Subcutaneous adipose tissue (tissue), 4 donors: ENCODE data around the gene SIPA1. TPM values are rescaled to one million over a fixed set of nuclear protein-coding genes. Genes with fewer than 3 reads are reported as not detected.

ENCODE experiments used
- small RNA-seq: library from RNA; depleted of rRNA; stranded (forward); fragments of <200 nt; gene quantifications from one replicate; pipeline ENCODE3, GENCODE V24; 2016
- total RNA-seq, 4 donors: library from RNA; depleted of rRNA; stranded (reverse); fragments of >200 nt; gene quantifications; one replicate each; pipeline ENCODE4 v1.1.0, GENCODE V29; 2016

Gene SIPA1
- total RNA-seq, 4 donors from 2014 or later = 19.8 to 42.8 (median 22.9) TPM

Small RNA genes lying within 50 kb of the gene (small RNA-seq; reads per million reads assigned to genes)
- gene MIR4489 (not detected), gene MIR4690 (not detected), gene RN7SL309P (not detected)

Other genes starting within 250 kb of the SIPA1 start
- 100 to 1,000 TPM; 537 to 773 (median 608) TPM for gene NEAT1, start 215.3 kb upstream of the SIPA1 start, total RNA-seq
- gene MALAT1, start 139.1 kb upstream of the SIPA1 start, total RNA-seq = over 10,000 TPM; 16,732 to 21,734 (median 18,618) TPM
- 10 to 100 TPM; 63.1 to 85.3 (median 67.0) TPM for gene SCYL1, start 113.0 kb upstream of the SIPA1 start, total RNA-seq
- 10 to 100 TPM; 24.8 to 81.3 (median 77.3) TPM for gene LTBP3, start 79.7 kb upstream of the SIPA1 start, total RNA-seq
- 10 to 100 TPM; 24.2 to 66.2 (median 35.1) TPM for gene ZNRD2, start 67.6 kb upstream of the SIPA1 start, total RNA-seq
- gene FAM89B, start 65.6 kb upstream of the SIPA1 start, total RNA-seq = 10 to 100 TPM; 15.2 to 48.8 (median 31.0) TPM
- gene EHBP1L1, start 62.0 kb upstream of the SIPA1 start, total RNA-seq = 10 to 100 TPM; 27.1 to 79.5 (median 45.7) TPM
- under 1 TPM in 1 of 4 donors, not detected in 3; 0.57 TPM for gene KCNK7, start 42.3 kb upstream of the SIPA1 start, total RNA-seq
- 10 to 100 TPM; 25.2 to 58.6 (median 28.8) TPM for gene MAP3K11, start 23.9 kb upstream of the SIPA1 start, total RNA-seq
- 10 to 100 TPM; 10.3 to 25.2 (median 11.2) TPM for gene PCNX3, start 22.3 kb upstream of the SIPA1 start, total RNA-seq
- 10 to 100 TPM; 31.5 to 65.7 (median 34.6) TPM for gene RELA, start 24.8 kb downstream of the SIPA1 start, total RNA-seq
- gene KAT5, start 74.2 kb downstream of the SIPA1 start, total RNA-seq = 10 to 100 TPM; 39.3 to 54.2 (median 49.0) TPM
- gene RNASEH2C, start 82.7 kb downstream of the SIPA1 start, total RNA-seq = 100 to 1,000 TPM in 2 of 4 donors, 10 to 100 TPM in 2; 41.6 to 101 (median 97.7) TPM
- gene AP5B1, start 142.9 kb downstream of the SIPA1 start, total RNA-seq = 10 to 100 TPM in 3 of 4 donors, 1 to 10 TPM in 1; 7.0 to 30.0 (median 14.6) TPM
- under 1 TPM in 2 of 4 donors, not detected in 2; 0.34 to 0.44 TPM for gene OVOL1, start 149.0 kb downstream of the SIPA1 start, total RNA-seq
- under 1 TPM in 1 of 4 donors, not detected in 3; 0.85 TPM for gene SNX32, start 195.9 kb downstream of the SIPA1 start, total RNA-seq
- gene CFL1, start 220.1 kb downstream of the SIPA1 start, total RNA-seq = 100 to 1,000 TPM; 375 to 550 (median 447) TPM
- gene MUS81, start 222.3 kb downstream of the SIPA1 start, total RNA-seq = 10 to 100 TPM; 19.9 to 41.8 (median 30.2) TPM
- gene EFEMP2, start 234.7 kb downstream of the SIPA1 start, total RNA-seq = 10 to 100 TPM; 45.0 to 85.2 (median 62.2) TPM
- 1 to 10 TPM in 3 of 4 donors, not detected in 1; 1.7 to 5.7 (median 2.9) TPM for gene CTSW, start 241.7 kb downstream of the SIPA1 start, total RNA-seq